HepG2 (cell line): ENCODE measurements around the gene ARAP3. TPM values are rescaled to one million over a fixed set of nuclear protein-coding genes. Genes with fewer than 3 reads are reported as not detected.

ENCODE experiments used
- ASH2L ChIP-seq: fragments of 300-600, 200-600 bp; sonication (generic); IDR thresholded peaks from 2 replicates; pipeline ENCODE4 v1.7.0; 2017; ENCODE audit warnings: low read depth, mild to moderate bottlenecking, moderate library complexity, mixed read lengths, low read length; ENCODE audit not compliant: insufficient read length
- CBX5 ChIP-seq: sonication (generic); formaldehyde crosslinking; IDR thresholded peaks from 2 replicates; pipeline ENCODE4 v1.4.0; 2020; ENCODE audit warnings: missing genetic modification reagents, borderline replicate concordance
- FOXA1 ChIP-seq, 2 experiments: fragments of 450-650 bp in 1 of 2; sonication (generic) in 1 of 2; formaldehyde crosslinking in 1 of 2; IDR thresholded peaks; 2 replicates each; pipeline versions ENCODE4 v1.4.0 to v1.6.1; 2016 to 2020; ENCODE audit warnings: missing genetic modification reagents in 1 of 2
- FOXA3 ChIP-seq: IDR thresholded peaks from 2 replicates; pipeline ENCODE4 v1.6.1; 2016; ENCODE audit warnings: missing genetic modification reagents, missing compliant biosample characterization
- GTF3A ChIP-seq: sonication (generic); formaldehyde crosslinking; conservative IDR thresholded peaks from 2 replicates; pipeline ENCODE4 v1.4.0; 2020; ENCODE audit warnings: mild to moderate bottlenecking, missing genetic modification reagents
- HES4 ChIP-seq: sonication (generic); formaldehyde crosslinking; IDR thresholded peaks from 2 replicates; pipeline ENCODE4 v1.9.0; 2021; ENCODE audit warnings: mild to moderate bottlenecking, missing genetic modification reagents, borderline replicate concordance
- HMG20A ChIP-seq: IDR thresholded peaks from 2 replicates; pipeline ENCODE4 v1.6.1; 2016; ENCODE audit warnings: borderline replicate concordance
- IRF2 ChIP-seq: IDR thresholded peaks from 2 replicates; pipeline ENCODE4 v1.6.1; 2018; ENCODE audit warnings: missing genetic modification reagents, missing compliant biosample characterization
- KDM1A ChIP-seq: IDR thresholded peaks from 2 replicates; pipeline ENCODE4 v1.6.1; 2016; ENCODE audit warnings: missing compliant biosample characterization
- LBX2 ChIP-seq: sonication (generic); formaldehyde crosslinking; IDR thresholded peaks from 2 replicates; pipeline ENCODE4 v1.5.0; 2020; ENCODE audit warnings: missing genetic modification reagents, mild to moderate bottlenecking, borderline replicate concordance
- NPAS2 ChIP-seq: sonication (generic); formaldehyde crosslinking; IDR thresholded peaks from 2 replicates; pipeline ENCODE4 v1.8.0; 2022; ENCODE audit warnings: mild to moderate bottlenecking, missing genetic modification reagents, borderline replicate concordance
- PLSCR1 ChIP-seq: sonication (generic); formaldehyde crosslinking; IDR thresholded peaks from 2 replicates; pipeline ENCODE4 v1.5.0; 2020; ENCODE audit warnings: missing genetic modification reagents, mild to moderate bottlenecking, borderline replicate concordance
- PRDM4 ChIP-seq: sonication (generic); formaldehyde crosslinking; IDR thresholded peaks from 2 replicates; pipeline ENCODE4 v1.9.0; 2021; ENCODE audit warnings: missing genetic modification reagents, borderline replicate concordance
- RCOR2 ChIP-seq: IDR thresholded peaks from 2 replicates; pipeline ENCODE4 v1.6.1; 2016; ENCODE audit warnings: missing biosample characterization, missing genetic modification reagents
- SIX1 ChIP-seq: sonication (generic); formaldehyde crosslinking; IDR thresholded peaks from 2 replicates; pipeline ENCODE4 v1.4.0; 2020; ENCODE audit warnings: missing genetic modification reagents, borderline replicate concordance
- UBTF ChIP-seq: sonication (generic); formaldehyde crosslinking; IDR thresholded peaks from 2 replicates; pipeline ENCODE4 v1.4.0; 2020; ENCODE audit warnings: mild to moderate bottlenecking, missing genetic modification reagents
- ZNF274 ChIP-seq: sonication (generic); formaldehyde crosslinking; IDR thresholded peaks from 2 replicates; pipeline ENCODE4 v1.5.1; 2020; ENCODE audit warnings: mild to moderate bottlenecking, missing genetic modification reagents
- ZNF33B ChIP-seq: sonication (generic); formaldehyde crosslinking; IDR thresholded peaks from 2 replicates; pipeline ENCODE4 v1.5.1; 2020; ENCODE audit warnings: mild to moderate bottlenecking, missing genetic modification reagents
- ZNF598 ChIP-seq: sonication (generic); formaldehyde crosslinking; IDR thresholded peaks from 2 replicates; pipeline ENCODE4 v1.5.1; 2020; ENCODE audit warnings: mild to moderate bottlenecking, missing genetic modification reagents, borderline replicate concordance
- polyA plus RNA-seq, 8 experiments: library from polyadenylated mRNA; depleted of rRNA in 3 of 8; stranded (reverse) in 7 of 8; unstranded in 1 of 8; fragments of >200 nt; fragmentation: Illumina TruSeq in 4 of 8; extraction: Trizol in 4 of 8; gene quantifications; 2 replicates each; pipeline versions ENCODE4 v1.2.1 to v1.2.3, GENCODE V29; 2011 to 2016; ENCODE audit warnings: low read depth in 4 of 8, missing spikeins in 1 of 8, mixed read lengths in 1 of 8; ENCODE audit not compliant: insufficient read depth in 1 of 8
- total RNA-seq, 5 experiments: library from RNA; depleted of rRNA; stranded (reverse); fragments of >200 nt; fragmentation: Illumina TruSeq; extraction: Trizol; gene quantifications; 2 replicates each; pipeline ENCODE4 v1.2.3, GENCODE V29; 2016; ENCODE audit warnings: low read depth in 1 of 5
- TF ChIP-seq, protein P1 (sequence below): sonication (generic); formaldehyde crosslinking; IDR thresholded peaks from 2 replicates; pipeline ENCODE4 v1.5.0; 2020; ENCODE audit warnings: mild to moderate bottlenecking, low read depth, missing genetic modification reagents, borderline replicate concordance
- TF ChIP-seq, protein P2 (sequence below): sonication (generic); formaldehyde crosslinking; IDR thresholded peaks from 2 replicates; pipeline ENCODE4 v1.8.1; 2023; ENCODE audit warnings: mild to moderate bottlenecking, moderate library complexity, missing genetic modification reagents

ARAP3 gene
- total and polyA plus RNA-seq, 2 of the 13 experiments (the other 11 are each of a cell fraction or from before 2014, with no cell fraction given): 0.25 TPM; not detected in 1

DNA sequence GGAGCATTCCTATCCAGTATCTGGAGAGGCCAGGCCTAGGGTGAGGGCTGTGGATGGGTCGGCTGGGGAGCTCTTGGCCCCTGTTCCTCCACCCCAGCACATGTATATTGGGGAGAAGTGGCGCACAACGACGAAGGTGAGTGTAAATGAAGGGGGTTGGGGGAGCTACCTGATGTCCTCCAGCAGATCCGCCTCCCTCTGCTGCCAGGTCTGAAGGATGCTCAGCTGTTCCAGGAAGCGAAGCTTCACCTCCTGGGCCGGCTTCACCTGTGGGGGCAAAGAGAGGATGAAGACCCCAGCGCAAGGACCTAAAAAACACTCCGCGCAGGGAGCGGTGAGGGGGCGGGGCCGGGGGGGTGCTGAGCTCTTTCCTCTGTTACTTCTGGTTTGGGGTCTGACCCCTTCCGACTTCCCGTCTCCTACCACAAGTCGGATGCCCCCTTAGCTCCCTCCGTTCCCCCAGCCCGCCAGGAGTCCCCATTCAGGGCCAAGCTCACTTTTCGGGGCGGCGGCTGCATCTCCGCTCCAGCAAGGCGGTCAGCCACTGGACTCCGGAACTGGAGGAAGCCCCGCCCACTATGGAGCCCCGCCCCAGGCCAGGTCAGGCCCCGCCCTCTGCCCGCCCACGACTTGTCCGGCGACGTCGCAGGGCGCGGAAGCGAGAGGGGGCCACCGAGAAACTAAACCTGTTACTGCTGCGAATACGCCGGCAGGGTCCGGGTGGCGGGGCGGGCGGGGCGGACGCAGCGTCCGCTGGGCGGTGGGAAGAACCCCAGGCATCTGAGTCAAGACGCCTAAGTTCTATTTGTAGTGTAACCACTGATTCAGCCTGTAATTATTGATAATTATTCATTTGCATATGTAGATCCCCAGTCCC, 30.9 kb downstream of the ARAP3 start, which contains the start of gene FCHSD1 (continued):
- TF ChIP-seq, protein P1, sequence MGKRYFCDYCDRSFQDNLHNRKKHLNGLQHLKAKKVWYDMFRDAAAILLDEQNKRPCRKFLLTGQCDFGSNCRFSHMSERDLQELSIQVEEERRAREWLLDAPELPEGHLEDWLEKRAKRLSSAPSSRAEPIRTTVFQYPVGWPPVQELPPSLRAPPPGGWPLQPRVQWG (CRISPR knock-in tag): no peak
- TF ChIP-seq ZNF33B (CRISPR knock-in tag) (no peak), GTF3A (CRISPR knock-in tag) (no peak), RCOR2 (CRISPR knock-in tag) (no peak; the same call in 1 of the 2 replicates), FOXA1 (IDR thresholded peaks at IDR 0.05) (no peak), FOXA1 (CRISPR knock-in tag; IDR thresholded peaks at IDR 0.05) (no peak), CBX5 (CRISPR knock-in tag) (no peak), ZNF274 (CRISPR knock-in tag) (no peak), PRDM4 (CRISPR knock-in tag) (no peak), FOXA3 (CRISPR knock-in tag) (no peak), HMG20A (CRISPR knock-in tag) (no peak), ASH2L (no peak), SIX1 (no peak), LBX2 (CRISPR knock-in tag) (no peak), KDM1A (no peak), PLSCR1 (CRISPR knock-in tag) (no peak), IRF2 (CRISPR knock-in tag) (0 out of 2 replicates have a peak, but pooled peaks have one; percentile 28), UBTF (CRISPR knock-in tag) (no peak), ZNF598 (CRISPR knock-in tag) (no peak), NPAS2 (CRISPR knock-in tag) (no peak), HES4 (CRISPR knock-in tag) (no peak)
- TF ChIP-seq, protein P2, sequence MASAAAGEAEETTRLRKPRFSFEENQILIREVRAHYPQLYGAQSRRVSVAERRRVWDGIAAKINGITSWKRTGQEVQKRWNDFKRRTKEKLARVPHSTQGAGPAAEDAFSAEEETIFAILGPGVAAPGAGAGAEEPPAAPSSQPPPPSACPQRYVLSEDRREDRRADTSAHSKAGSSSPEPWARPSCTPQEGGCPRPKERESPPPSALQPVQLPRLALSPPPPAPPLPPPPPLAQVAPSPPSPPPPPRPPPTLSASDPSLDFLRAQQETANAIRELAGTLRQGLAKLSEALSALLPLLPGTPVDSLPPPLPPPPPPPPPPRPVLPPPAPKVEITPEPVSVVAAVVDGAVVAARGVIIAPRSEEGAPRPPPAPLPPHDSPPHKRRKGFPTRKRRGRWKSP (CRISPR knock-in tag): 0 out of 2 replicates have a peak, but pooled peaks have one; percentile 26
